Measurements from ENCODE around the gene SMARCD1. TPM values are rescaled to one million over a fixed set of nuclear protein-coding genes. Genes with fewer than 3 reads are reported as not detected.

The SMARCD1 gene
- total RNA-seq, 2 donors from 2014 or later = 69.5 to 112 TPM

DNA sequence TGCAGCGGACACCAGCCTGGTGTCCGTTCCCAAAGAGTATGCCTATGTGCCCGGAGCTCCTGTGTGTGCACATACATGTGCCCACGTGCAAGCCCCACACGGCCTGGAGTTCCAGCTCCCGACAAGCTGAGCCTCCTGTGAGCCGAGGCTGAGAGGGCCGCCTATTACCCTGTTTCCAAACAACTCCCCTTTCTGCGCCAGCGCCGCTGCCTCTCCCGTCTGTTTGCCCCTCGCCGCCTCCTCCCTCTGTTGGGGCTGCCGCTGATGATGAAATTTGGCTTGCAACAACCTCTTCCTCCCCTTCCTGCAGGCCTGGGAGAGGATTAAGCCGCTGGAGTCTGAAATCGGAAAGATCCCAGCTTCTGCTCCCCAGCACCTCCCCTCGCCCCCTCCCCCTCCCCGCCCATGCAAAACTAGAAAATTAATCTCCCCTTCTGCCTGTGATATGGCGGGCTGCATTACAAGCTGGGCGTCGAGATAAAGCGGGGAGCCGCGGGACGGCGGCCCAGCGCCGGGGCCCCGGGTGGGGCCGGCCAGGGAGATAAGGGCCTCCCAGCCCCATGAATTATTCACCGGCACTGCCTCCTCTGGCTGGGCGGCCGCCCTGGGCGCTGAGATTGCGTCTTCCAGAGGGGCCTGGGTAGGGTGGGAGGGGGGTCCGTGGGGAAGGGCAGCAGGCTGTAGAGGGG lies 34.6 kb upstream of the SMARCD1 start:
- ATAC-seq (peak; percentile 28 to 32), DNase-seq (ENCODE audit: low spot score) (no peak)
- H3K4me1 Mint-ChIP-seq (ENCODE audit: low read depth in 2 of 2) = peaks cover 0 to 6% of the 10 kb centered on the region in 2 donors
- H3K27ac Mint-ChIP-seq = no peak overlapping the region
- no peak overlapping the region for H3K4me3 Mint-ChIP-seq
- no peaks in the 10 kb centered on the region for H3K36me3 Mint-ChIP-seq
- H3K27me3 Mint-ChIP-seq = peaks cover 26 to 43% of the 10 kb centered on the region in 2 donors
- H3K9me3 Mint-ChIP-seq = no peaks in the 10 kb centered on the region

DNA sequence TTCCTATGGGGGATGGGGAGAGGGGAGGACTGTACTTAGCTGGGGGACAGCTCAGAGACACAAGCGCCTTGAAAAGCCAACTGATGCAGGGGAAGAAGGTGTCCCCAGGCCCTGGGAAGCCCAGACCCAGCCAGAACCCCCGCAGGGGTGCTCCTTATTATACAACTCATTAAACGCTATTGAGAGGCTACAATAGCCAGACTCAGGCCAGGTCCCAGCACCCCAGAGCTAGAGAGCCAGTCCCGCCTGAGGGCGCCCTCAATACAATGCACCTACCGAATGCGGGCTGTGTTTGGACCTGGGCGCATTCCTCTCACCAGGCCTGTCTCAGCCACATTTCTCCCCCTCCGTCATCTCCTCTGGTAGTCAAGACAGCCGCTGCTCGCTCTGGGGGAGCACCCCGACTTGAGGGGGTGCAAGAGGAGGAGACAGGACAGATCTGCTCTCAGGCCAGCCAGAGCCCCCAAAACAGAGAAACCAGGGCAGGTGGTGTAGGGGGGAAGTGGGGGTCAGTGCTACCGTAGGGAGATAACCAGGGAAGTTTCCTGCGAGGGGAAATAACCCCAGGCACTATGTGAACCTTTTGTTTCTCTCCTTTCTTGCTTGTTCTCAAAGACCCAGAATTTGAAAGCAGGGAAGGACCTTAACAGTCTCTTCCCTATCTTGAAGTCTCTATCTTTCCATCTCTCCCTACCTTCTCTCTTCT lies 33.9 kb upstream of the SMARCD1 start:
- H3K4me1 Mint-ChIP-seq (ENCODE audit: low read depth in 2 of 2) = peaks cover 7 to 12% of the 10 kb centered on the region in 2 donors
- no peaks in the 10 kb centered on the region for H3K9me3 Mint-ChIP-seq
- DNase-seq (ENCODE audit: low spot score) = no peak
- H3K36me3 Mint-ChIP-seq = no peaks in the 10 kb centered on the region
- H3K27me3 Mint-ChIP-seq = peaks cover 33 to 50% of the 10 kb centered on the region in 2 donors
- H3K27ac Mint-ChIP-seq = no peak overlapping the region
- ATAC-seq = peak in 1 of 2 donors; percentile 5
- H3K4me3 Mint-ChIP-seq = no peak overlapping the region

DNA sequence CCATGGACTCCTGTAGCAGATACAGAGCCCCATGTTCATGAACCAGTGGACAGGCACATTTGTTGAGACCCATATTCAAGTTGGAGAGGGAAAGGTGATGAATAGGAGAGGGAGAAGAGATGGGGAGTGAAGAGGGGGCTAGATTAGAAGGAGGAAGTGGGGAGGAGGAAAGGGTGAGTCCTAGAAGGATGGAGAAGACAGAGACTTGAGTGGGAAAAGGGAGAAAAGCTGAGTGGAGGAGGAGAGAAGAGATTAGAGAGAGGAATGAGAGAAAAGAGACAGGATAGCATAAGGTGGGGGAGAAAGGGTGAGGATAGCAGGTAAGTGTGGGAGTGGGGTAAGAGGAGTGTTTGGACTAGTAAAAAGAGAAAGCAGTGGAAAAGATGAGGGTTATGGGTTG lies 32.6 kb upstream of the SMARCD1 start:
- H3K27me3 Mint-ChIP-seq = peaks cover 38 to 57% of the 10 kb centered on the region in 2 donors
- no peak for DNase-seq (ENCODE audit: low spot score)
- H3K9me3 Mint-ChIP-seq = no peaks in the 10 kb centered on the region
- no peak overlapping the region for H3K27ac Mint-ChIP-seq
- ATAC-seq = no peak
- H3K36me3 Mint-ChIP-seq = no peaks in the 10 kb centered on the region
- no peak overlapping the region for H3K4me3 Mint-ChIP-seq
- H3K4me1 Mint-ChIP-seq (ENCODE audit: low read depth in 2 of 2) = peaks cover 15 to 23% of the 10 kb centered on the region in 2 donors

DNA sequence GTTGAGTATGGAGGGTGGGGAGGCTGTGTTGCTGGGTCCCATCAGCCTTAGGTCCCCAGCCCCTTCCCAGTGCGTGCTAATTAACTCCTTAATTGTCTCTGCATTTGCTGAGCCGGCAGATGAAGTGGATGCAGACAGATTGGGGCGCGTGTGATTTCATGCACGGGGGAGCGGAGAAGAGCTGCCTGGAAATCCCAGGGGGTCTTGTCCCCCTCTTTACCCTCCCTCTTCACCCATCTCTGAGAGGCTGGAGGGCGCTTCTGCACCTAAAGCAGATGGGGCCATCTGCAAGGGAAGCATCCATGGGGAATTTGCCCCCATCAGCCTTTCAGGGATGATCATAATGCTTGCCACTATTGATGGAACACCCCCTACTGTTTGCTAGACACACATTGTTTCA lies 32.2 kb upstream of the SMARCD1 start:
- no peaks in the 10 kb centered on the region for H3K9me3 Mint-ChIP-seq
- peaks cover 37 to 53% of the 10 kb centered on the region in 2 donors for H3K27me3 Mint-ChIP-seq
- DNase-seq (ENCODE audit: low spot score) (no peak), ATAC-seq (no peak)
- no peaks in the 10 kb centered on the region for H3K36me3 Mint-ChIP-seq
- no peak overlapping the region for H3K27ac Mint-ChIP-seq
- H3K4me3 Mint-ChIP-seq = no peak overlapping the region
- H3K4me1 Mint-ChIP-seq (ENCODE audit: low read depth in 2 of 2) = peaks cover 15 to 23% of the 10 kb centered on the region in 2 donors

DNA sequence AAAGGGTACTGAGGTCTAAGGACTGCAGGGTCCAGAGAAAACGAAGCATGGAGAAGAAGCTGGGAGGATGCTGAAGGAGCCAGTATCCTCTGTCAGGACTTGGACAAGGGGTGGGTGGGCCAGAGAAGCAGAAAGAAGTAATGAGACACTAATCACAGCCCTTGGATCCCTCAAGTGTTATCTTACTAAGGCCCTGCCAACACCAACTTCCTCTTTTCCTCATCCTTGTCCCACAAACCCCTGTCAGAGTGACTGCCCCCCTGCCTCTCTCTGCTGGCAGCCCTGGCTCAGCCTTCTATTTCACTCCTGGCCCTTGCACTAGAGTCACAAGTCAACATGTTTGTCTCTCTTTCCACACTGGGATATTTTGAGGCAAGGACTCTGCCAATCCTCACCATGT lies 31.6 kb upstream of the SMARCD1 start:
- Mint-ChIP-seq H3K4me3 (no peak overlapping the region), H3K27me3 (peaks cover 40 to 53% of the 10 kb centered on the region in 2 donors), H3K36me3 (no peaks in the 10 kb centered on the region), H3K9me3 (no peaks in the 10 kb centered on the region), H3K27ac (no peak overlapping the region), H3K4me1 (ENCODE audit: low read depth in 2 of 2) (peaks cover 15 to 23% of the 10 kb centered on the region in 2 donors)
- ATAC-seq (no peak), DNase-seq (ENCODE audit: low spot score) (no peak)

DNA sequence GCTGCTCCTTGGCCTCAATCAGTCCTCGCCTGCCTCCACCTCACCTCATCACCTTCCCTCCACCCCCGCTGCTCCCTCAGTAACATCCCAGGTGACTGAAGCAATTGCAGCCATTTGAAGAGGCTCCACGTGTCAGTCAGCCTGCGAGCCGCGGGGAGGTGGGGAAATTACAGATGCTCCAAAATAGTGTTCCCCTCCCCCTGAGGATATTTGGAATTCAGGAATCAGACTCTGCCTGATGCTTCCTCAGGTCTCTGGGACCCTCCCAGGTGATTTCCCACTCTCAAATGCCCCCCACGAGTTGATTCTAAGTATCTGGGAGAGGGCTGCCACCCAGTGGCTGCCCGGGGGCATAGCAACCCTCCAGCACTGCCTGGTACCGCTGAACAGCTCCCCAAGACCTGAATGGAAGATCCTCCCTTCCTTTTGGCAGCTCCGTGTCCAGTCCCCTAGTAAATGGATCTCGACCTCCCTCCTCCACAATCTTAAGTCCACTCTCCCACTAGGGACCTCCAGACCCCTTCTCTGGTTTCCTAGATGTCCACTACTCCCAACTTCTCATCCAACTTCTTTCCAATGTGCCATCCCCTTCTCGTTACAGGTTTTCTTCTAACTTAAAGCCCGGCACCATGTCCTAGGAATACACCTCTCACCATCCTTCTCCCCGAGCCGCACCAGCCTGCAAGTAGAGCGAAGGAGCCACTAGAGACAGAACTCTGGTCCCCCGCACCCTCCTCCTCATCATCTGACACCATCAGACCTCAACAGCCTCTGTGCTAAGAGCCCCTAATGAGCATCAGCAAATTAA lies 29.1 kb upstream of the SMARCD1 start:
- ATAC-seq = peak in 1 of 2 donors; percentile 53
- Mint-ChIP-seq H3K27me3 (peaks cover 40 to 47% of the 10 kb centered on the region in 2 donors), H3K4me1 (ENCODE audit: low read depth in 2 of 2) (peaks cover 22 to 29% of the 10 kb centered on the region in 2 donors)

DNA sequence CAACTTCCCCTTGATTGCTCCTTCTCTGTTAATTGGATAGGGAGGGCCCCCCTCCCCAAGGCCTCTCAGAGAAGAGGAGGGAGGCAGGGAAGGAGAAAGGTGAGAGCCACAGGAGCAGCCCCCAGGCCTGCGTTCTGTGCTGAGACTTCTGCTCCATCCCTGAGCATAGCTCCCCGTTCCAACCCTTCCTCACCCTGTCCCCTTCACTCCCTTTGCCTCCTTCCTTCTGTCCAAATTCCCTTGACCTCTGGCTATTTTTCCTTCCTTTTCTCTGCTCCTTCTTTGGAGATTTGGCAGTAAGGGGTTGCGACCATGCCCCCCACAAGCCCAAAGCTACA lies 28.5 kb upstream of the SMARCD1 start:
- Mint-ChIP-seq H3K27me3 (peaks cover 41 to 51% of the 10 kb centered on the region in 2 donors), H3K4me3 (peak overlapping the region; percentile 96), H3K27ac (no peak overlapping the region), H3K4me1 (ENCODE audit: low read depth in 2 of 2) (peaks cover 22 to 26% of the 10 kb centered on the region in 2 donors), H3K36me3 (no peaks in the 10 kb centered on the region), H3K9me3 (no peaks in the 10 kb centered on the region)
- DNase-seq (ENCODE audit: low spot score) (no peak), ATAC-seq (no peak)

More for the DNA sequence above, 29.1 kb upstream of the SMARCD1 start:
- H3K9me3 Mint-ChIP-seq = no peaks in the 10 kb centered on the region
- H3K36me3 Mint-ChIP-seq = no peaks in the 10 kb centered on the region
- no peak for DNase-seq (ENCODE audit: low spot score)
- H3K4me3 Mint-ChIP-seq = peak overlapping the region; percentile 96
- H3K27ac Mint-ChIP-seq = no peak overlapping the region

DNA sequence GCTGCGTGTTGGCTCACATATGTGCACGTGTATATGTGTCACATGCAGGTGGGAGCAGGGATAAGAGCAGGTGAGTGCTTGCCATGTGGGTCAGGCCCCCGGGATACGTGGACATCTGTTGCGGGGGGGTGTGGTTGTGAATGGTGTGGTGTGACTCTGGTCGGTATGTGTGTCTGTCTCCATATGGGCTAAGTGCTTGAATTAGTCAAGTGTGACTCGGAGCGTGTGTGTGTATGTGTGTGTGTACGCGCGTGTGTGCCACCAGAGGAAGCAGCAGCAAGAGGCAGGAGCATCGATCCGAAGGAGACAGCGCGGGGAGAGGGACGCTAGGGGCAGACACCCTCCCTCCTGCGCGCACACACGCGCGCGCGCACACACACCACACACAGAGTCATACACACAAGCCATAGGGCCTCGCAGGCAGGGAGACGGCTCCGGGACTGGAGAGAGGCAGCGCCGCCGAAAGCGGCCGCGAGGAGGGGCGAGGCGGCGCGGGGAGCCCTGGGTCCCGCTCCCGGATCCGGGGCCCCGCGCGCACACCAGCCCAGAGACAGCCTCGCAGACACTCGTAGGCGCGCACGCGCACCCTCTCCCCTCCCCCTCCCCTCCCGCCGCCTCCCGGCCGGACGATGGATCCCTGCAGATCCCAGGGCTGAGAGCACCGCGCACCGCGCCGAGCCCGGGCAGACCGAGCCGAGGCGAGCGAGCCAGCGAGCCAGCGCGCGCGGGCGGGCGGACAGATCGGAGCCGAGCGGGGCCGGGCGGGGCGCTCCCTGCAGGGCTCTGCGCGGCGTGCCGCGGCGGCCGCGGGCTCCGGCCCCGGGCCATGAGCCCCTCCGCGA lies 27.9 kb upstream of the SMARCD1 start, which contains the start of gene ASIC1:
TSS of gene ASIC1 (plus strand) at position 597 of the 842 bp plus-strand sequence. CDS start 1,171 bp downstream, outside the sequence.
- no peaks in the 10 kb centered on the region for H3K9me3 Mint-ChIP-seq
- H3K27me3 Mint-ChIP-seq = peaks cover 40 to 49% of the 10 kb centered on the region in 2 donors
- no peak within 1 kb of the TSS for H3K27ac Mint-ChIP-seq
- peaks cover 22 to 23% of the 10 kb centered on the region in 2 donors for H3K4me1 Mint-ChIP-seq (ENCODE audit: low read depth in 2 of 2)
- DNase-seq (ENCODE audit: low spot score) (peak; percentile 65), ATAC-seq (peak; percentile 63 to 68)
- H3K4me3 Mint-ChIP-seq = peak within 1 kb of the TSS; percentile 96
- H3K36me3 Mint-ChIP-seq = no peaks in the 10 kb centered on the region

DNA sequence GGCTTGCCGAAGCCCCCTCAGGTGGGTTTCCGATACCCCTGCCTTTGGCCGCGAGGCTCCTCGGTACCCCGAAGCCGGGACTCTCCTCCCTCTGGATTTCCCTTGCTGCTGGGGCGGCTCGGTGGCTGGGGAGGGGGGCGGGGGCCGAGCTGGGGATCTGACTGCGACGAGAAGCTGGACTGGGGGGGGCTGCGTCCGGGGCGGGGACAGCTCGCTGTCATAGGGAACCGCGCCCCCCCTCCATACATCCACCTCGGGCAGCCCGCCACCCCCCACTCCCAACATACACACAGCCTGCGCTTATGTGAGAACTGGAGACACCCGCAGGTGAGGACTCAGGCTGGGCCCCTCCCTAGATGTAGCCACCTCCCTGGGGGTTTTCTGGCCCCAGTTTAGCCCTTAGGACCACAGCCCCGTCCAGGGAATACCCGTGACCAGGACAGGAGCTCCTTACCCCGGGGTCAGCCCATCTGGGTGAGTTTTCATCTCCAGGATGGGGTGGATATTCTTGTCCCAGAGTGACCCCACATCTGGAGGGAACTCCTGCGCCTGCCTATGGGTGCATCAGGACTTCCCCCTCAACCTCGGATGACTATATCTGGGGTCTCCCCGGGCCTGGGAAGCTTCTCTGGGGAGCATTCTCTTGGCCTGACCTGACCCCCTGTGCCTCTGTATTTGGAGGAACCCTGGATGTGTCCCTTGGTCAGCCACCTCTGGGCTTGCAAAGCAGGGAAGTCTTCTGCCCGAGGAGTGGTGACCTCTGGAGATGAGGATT lies 27.1 kb upstream of the SMARCD1 start:
- H3K4me3 Mint-ChIP-seq = no peak overlapping the region
- no peak for DNase-seq (ENCODE audit: low spot score)
- no peak overlapping the region for H3K27ac Mint-ChIP-seq
- H3K27me3 Mint-ChIP-seq = peaks cover 35 to 42% of the 10 kb centered on the region in 2 donors
- ATAC-seq = no peak
- H3K36me3 Mint-ChIP-seq = no peaks in the 10 kb centered on the region
- peaks cover 22 to 23% of the 10 kb centered on the region in 2 donors for H3K4me1 Mint-ChIP-seq (ENCODE audit: low read depth in 2 of 2)
- no peaks in the 10 kb centered on the region for H3K9me3 Mint-ChIP-seq

DNA sequence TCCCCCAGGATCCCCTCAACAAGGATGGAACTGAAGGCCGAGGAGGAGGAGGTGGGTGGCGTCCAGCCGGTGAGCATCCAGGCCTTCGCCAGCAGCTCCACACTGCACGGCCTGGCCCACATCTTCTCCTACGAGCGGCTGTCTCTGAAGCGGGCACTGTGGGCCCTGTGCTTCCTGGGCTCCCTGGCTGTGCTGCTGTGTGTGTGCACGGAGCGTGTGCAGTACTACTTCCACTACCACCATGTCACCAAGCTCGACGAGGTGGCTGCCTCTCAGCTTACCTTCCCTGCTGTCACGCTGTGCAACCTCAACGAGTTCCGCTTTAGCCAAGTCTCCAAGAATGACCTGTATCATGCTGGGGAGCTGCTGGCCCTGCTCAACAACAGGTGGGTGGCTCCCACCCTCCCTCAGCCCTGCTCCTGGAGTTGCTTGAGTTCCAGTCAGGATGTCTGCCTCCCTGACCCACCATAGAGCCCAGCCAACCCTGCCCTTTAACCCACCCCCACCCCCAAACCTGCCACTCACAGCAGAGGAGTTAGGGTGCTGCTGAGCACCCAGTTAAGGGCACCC lies 26.3 kb upstream of the SMARCD1 start:
- no peak for ATAC-seq

DNA sequence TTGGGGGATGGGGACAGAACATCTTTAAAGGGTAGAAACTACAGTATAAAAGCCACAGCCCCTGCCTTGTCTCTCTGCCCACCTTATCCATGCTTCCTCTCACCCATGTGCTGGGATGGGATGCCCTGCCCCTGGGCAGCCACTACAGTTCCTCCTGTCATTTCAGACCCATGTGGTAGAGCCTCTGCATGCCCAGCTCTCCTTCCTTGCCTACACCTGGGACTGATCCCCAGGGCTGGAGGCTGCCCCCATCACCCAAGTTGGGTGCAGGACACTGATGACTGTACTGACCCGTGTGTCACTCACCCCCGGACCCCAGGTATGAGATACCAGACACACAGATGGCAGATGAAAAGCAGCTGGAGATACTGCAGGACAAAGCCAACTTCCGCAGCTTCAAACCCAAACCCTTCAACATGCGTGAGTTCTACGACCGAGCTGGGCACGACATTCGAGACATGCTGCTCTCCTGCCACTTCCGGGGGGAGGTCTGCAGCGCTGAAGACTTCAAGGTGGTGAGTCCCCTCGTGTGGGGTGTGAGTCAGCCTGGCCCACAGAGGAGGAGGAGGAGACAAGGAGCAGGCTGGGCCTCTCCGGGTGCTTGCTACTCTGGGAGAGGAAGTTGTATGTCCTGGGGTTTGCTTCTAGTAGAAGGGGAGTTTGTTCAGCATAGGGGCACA lies 25.6 kb upstream of the SMARCD1 start:
- DNase-seq (ENCODE audit: low spot score) (no peak), ATAC-seq (peak; percentile 54 to 59)
- Mint-ChIP-seq H3K9me3 (no peaks in the 10 kb centered on the region), H3K27me3 (peaks cover 35 to 47% of the 10 kb centered on the region in 2 donors), H3K27ac (no peak overlapping the region), H3K4me3 (peak overlapping the region; percentile 28), H3K36me3 (no peaks in the 10 kb centered on the region), H3K4me1 (ENCODE audit: low read depth in 2 of 2) (peaks cover 22 to 23% of the 10 kb centered on the region in 2 donors)

More for the DNA sequence above, 26.3 kb upstream of the SMARCD1 start:
- Mint-ChIP-seq H3K27me3 (peaks cover 35 to 45% of the 10 kb centered on the region in 2 donors), H3K4me3 (peak overlapping the region; percentile 58), H3K27ac (no peak overlapping the region), H3K36me3 (no peaks in the 10 kb centered on the region), H3K9me3 (no peaks in the 10 kb centered on the region), H3K4me1 (ENCODE audit: low read depth in 2 of 2) (peaks cover 22 to 23% of the 10 kb centered on the region in 2 donors)
- no peak for DNase-seq (ENCODE audit: low spot score)

DNA sequence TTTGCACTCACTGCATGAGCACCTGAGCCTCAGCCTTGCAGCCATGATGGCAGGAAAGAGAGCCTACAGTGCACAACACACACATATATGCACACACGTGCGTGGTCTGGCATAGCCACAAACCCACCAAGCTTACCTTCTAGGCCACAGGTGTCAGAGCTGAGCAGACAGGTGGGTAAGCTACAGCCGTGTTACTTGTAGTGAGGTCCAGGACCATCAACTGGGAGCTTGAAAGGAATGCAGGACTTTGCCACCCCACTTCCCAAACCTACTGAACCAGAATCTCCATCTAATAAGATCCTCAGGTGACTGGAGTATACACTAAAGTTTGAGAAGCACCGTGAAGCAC lies 25.0 kb upstream of the SMARCD1 start:
- no peaks in the 10 kb centered on the region for H3K36me3 Mint-ChIP-seq
- H3K27ac Mint-ChIP-seq = no peak overlapping the region
- no peaks in the 10 kb centered on the region for H3K9me3 Mint-ChIP-seq
- H3K27me3 Mint-ChIP-seq = peaks cover 35 to 47% of the 10 kb centered on the region in 2 donors
- DNase-seq (ENCODE audit: low spot score) = no peak
- peaks cover 22 to 23% of the 10 kb centered on the region in 2 donors for H3K4me1 Mint-ChIP-seq (ENCODE audit: low read depth in 2 of 2)
- H3K4me3 Mint-ChIP-seq = no peak overlapping the region
- no peak for ATAC-seq

All from natural killer cell treated with Interleukin-12 subunit alpha and Interleukin-12 subunit beta and Interleukin-15 and Interleukin-18, amount 100 ng/mL, for 72 hours (primary cell).